Measurements from ENCODE around the gene EXOC4.

EXOC4 gene

DNA sequence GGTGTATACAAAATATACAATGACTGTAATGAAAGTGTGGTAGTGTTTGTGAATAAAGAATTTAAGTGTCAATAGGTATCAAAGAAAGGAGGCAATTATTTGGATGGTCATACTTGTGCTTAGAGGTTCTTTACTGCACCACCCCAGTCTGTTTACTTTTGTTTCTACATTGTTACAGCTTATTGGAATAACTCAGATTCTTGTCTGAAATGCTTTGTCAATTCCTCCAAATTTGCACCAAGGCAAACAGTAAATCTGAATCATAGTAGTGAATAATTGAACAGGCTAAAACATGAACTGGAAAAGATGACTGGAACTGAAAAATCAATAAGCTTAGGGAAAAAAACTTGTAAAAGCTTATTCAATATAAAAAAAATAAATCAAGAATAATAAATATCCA lies 319.2 kb downstream of the EXOC4 start:
- H3K27ac Mint-ChIP-seq, result peak overlapping the region; percentile 27
- no peak for ATAC-seq

DNA sequence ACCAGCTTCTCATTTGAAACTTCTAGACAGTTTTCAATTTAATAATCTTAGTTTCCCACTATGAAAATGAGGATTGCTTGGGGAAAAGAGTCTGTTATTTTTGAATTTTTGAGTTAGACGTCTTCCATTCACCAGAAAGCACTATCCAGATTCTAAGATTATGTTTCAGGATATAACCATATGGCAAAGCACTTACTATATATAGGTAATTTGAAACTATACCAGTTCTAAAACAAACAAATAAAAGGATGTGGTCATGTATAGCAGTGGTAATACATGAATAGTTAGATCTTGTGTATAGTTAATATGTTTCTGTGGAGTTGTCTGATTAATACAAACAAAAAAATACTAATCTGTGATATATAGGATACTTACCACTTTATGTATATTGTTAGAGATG lies 320.0 kb downstream of the EXOC4 start:
- peaks cover 7% of the 10 kb centered on the region for H3K4me1 Mint-ChIP-seq
- no peak overlapping the region for H3K4me3 Mint-ChIP-seq
- ATAC-seq (no peak), DNase-seq (ENCODE audit: low spot score in 2 of 2) (no peak)
- no peaks in the 10 kb centered on the region for H3K36me3 Mint-ChIP-seq
- no peaks in the 10 kb centered on the region for H3K9me3 Mint-ChIP-seq
- no peak overlapping the region for H3K27ac Mint-ChIP-seq

More for the DNA sequence above, 319.2 kb downstream of the EXOC4 start:
- Mint-ChIP-seq H3K4me1 (peaks cover 7% of the 10 kb centered on the region), H3K4me3 (no peak overlapping the region), H3K9me3 (no peaks in the 10 kb centered on the region), H3K36me3 (no peaks in the 10 kb centered on the region)
- DNase-seq (ENCODE audit: low spot score in 2 of 2), result no peak

DNA sequence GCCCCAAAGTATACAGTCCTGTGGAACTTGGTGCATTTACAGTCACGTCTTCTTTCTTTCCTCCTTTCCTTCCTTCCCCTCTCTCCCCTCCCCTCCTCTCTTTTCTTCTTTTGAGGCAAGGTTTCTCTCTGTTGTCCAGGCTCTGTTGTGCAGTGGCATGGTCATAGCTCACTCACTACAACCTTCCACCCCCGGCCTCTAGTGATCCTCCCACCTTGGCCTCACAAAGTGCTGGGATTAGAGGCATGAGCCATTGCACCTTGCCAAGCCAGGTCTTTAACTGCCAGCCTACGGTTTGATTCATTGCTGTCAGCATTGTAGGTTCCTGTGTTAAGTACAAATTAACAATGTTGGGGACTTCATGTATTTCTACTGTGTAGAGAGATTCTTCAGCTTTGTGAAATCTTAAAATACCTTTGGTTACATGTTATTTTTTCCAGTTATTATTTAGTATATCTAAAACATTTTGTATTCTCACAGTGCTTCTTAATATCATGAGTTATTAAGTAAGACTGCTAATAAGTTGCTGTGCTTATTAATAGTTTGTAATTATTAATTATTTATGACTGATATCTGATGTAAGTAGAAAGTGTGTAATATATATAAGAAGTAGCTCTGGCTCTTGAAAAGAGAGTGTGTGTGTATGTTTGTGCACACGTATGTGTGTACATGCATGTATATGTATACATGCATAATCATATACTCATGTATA lies 320.8 kb downstream of the EXOC4 start:
- no peak for ATAC-seq
- H3K4me3 Mint-ChIP-seq, result no peak overlapping the region

DNA sequence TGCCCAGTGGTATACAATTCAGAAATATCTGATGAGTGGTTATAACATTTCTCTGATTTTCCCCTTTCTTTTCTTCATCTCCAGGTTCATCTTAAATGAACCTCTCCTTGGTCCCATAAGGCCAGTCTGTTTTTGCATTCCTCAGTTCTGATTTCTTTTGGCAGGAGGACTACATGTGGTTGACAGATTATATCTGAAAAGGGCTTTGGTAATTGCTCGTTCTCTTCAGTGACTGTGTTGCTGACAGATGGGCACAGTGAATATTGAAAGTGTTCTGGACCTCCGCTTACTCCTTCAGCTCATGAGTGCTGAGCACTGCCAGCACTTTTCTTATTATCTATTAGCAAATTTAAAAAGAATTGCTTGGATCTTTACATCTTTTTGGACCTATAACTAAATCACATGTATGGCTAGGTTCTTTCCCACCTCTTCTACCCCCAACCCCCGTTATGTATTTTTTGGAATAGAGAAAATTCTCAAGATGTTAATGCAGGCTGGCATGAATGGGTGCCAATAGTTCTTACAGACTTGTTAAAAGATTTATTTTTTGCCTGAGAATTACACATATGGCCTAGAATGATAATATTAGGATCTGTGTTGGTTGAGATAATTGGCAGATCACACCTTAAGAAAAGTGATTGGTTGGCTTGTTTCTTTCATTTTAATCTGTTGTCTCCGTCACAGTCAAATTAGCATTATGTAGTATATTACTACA lies 323.0 kb downstream of the EXOC4 start:
- H3K4me1 Mint-ChIP-seq, result peaks cover 7% of the 10 kb centered on the region
- no peak for DNase-seq (ENCODE audit: low spot score in 2 of 2)
- H3K9me3 Mint-ChIP-seq, result no peaks in the 10 kb centered on the region
- no peak for ATAC-seq
- H3K36me3 Mint-ChIP-seq, result no peaks in the 10 kb centered on the region
- H3K27ac Mint-ChIP-seq, result no peak overlapping the region
- no peak overlapping the region for H3K4me3 Mint-ChIP-seq

More for the DNA sequence above, 320.8 kb downstream of the EXOC4 start:
- no peaks in the 10 kb centered on the region for H3K36me3 Mint-ChIP-seq
- peaks cover 7% of the 10 kb centered on the region for H3K4me1 Mint-ChIP-seq
- H3K9me3 Mint-ChIP-seq, result no peaks in the 10 kb centered on the region
- no peak overlapping the region for H3K27ac Mint-ChIP-seq
- no peak for DNase-seq (ENCODE audit: low spot score in 2 of 2)

DNA sequence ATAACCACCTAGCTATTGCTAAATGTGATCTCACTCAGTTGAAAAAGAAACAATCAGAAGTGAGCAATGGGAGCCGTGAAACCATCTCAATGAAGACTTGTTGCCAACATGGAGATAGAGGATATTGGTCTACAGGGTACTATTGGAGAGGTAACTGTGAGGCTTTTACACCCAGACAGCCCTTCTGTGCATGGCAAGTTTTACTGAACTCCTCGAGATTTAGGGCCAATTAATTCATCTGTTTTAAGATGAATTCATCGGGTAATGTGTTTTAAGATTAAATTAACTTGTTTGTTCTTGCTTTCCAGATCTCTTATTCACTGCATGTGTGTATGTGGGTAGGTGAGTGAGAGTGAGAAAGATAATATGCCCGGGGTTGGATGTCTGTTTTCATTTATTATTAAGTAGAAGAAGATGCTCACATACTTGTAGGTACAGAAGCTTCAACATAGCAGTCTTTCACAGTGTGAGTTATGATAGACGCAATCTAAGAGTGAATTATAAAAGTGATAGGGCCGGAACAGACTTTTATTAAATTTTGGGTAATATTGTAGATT lies 323.8 kb downstream of the EXOC4 start:
- Mint-ChIP-seq H3K27ac (no peak overlapping the region), H3K4me1 (peaks cover 7% of the 10 kb centered on the region), H3K4me3 (no peak overlapping the region), H3K9me3 (no peaks in the 10 kb centered on the region), H3K36me3 (no peaks in the 10 kb centered on the region)
- DNase-seq (ENCODE audit: low spot score in 2 of 2) (no peak), ATAC-seq (no peak)

DNA sequence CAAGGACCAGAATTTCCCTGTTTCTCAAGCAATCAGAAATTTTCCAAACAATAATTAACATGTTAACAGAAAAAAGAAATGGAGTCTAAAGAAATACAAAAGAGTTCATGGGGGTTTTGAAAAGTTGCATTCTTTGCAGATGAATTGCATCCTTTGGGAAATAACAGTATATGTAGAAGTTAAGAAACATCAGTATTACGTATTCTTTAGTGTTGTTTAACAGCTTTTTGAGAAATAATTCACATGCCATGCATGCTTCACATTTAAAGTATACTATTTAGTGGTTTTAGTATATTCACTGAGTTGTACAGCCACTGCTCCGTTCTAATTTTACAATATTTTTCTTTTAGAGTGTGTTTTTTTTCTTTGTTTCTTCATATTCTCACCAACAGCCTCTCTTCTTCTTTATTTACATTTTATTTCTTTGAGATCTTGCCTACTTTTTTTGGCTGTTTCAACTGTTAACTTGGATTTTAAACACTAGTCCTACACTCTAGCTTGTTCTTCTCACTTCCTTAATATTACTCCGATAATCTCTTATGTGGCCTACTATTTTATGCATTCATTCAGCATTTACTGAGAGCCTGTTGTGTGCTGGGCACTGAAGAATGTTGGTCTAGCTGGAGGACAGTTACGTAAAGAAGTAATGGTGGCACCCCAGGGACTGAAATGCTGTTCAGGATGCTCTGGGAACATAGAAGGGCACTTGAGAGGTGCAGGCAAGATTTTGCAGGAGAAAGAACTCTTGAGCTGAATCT lies 330.1 kb downstream of the EXOC4 start:
- H3K36me3 Mint-ChIP-seq, result no peaks in the 10 kb centered on the region
- H3K4me1 Mint-ChIP-seq, result no peaks in the 10 kb centered on the region
- no peaks in the 10 kb centered on the region for H3K9me3 Mint-ChIP-seq
- no peak for DNase-seq (ENCODE audit: low spot score in 2 of 2)
- H3K4me3 Mint-ChIP-seq, result no peak overlapping the region
- no peak for ATAC-seq
- no peak overlapping the region for H3K27ac Mint-ChIP-seq

DNA sequence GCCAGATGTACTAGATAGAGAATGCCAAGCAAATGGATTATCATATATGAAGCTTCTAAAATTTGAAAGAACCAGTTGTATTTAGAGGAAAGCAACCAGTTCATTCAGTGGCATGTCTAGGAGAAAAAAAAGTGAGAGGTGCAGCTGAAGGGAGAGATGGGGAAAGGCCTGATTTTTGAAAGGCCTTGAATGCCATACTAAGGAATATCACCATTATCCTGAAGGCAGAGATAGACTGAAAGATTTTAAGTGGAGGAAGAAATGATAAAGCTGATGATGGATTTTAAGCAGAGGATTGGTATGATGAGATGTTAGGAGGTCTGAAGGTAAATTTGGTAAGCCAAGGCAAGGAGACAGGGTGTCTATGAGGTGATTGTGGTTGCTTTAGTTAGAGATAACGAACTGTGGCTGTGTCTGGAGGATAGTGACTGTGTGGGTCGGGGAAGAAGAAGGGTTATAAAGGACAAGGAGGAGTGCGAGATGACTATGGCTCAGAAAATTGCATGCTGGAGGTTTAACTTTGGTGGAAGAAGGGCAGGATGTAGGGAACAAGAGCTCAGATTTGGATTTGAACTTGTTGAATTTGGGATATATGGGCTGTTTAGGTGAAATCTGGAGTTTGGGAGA lies 330.8 kb downstream of the EXOC4 start:
- no peak for ATAC-seq
- Mint-ChIP-seq H3K4me1 (no peaks in the 10 kb centered on the region), H3K27ac (no peak overlapping the region), H3K36me3 (no peaks in the 10 kb centered on the region), H3K9me3 (no peaks in the 10 kb centered on the region), H3K4me3 (no peak overlapping the region)
- no peak for DNase-seq (ENCODE audit: low spot score in 2 of 2)

DNA sequence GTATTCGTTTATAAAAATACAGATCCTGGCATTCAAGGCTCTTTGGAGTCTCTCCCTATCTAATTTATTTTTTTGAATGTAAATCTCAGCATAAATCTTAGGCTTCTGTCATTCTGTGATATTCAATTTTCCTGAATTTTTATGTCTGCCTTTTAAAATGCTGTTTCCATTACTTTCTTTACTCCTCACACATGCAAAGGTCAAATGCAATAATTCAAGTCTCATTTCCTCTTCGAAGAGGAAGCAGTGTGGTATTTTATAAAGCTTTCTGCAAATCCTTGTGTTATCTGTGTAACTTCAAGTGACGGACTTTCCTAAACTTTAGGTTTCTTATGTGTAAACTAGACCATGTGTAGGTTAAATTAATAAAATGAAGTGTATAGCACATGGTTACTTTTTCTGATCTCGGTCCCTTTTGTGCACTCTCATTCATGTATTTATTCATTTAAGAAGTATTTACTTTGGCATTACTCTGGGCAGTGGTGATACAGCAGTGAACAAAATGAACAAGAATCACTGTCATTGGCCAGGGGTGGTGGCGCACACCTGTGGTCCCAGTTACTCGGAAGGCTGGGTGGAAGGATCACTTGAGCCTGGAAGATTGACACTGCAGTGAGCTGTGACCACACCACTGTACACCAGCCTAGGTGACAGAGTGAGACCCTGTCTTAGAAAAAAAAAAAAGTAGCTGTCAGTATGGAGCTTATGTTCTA lies 332.2 kb downstream of the EXOC4 start:
- no peaks in the 10 kb centered on the region for H3K36me3 Mint-ChIP-seq
- DNase-seq (ENCODE audit: low spot score in 2 of 2), result no peak
- ATAC-seq, result no peak
- H3K4me1 Mint-ChIP-seq, result no peaks in the 10 kb centered on the region
- H3K27ac Mint-ChIP-seq, result no peak overlapping the region
- no peaks in the 10 kb centered on the region for H3K9me3 Mint-ChIP-seq
- no peak overlapping the region for H3K4me3 Mint-ChIP-seq

DNA sequence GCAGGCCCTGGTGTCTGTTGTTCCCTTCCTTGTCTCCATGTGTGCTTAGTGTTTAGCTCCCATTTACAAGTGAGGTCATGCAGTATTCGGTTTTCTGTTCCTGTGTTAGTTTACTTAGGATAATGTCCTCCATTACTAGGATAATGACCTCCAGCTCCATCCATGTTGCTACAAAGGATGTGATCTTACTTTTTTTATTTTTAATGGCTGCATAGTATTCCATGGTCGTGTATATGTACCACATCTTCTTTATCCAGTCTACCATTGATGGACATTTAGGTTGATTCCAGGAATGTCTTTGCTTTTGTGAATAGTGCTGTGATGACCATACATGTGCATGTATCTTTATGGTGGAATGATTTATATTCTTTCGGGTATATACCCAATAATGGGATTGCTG lies 333.4 kb downstream of the EXOC4 start:
- DNase-seq (ENCODE audit: low spot score in 2 of 2) (no peak), ATAC-seq (no peak)
- Mint-ChIP-seq H3K4me1 (no peaks in the 10 kb centered on the region), H3K9me3 (no peaks in the 10 kb centered on the region), H3K27ac (no peak overlapping the region), H3K36me3 (no peaks in the 10 kb centered on the region), H3K4me3 (no peak overlapping the region)

DNA sequence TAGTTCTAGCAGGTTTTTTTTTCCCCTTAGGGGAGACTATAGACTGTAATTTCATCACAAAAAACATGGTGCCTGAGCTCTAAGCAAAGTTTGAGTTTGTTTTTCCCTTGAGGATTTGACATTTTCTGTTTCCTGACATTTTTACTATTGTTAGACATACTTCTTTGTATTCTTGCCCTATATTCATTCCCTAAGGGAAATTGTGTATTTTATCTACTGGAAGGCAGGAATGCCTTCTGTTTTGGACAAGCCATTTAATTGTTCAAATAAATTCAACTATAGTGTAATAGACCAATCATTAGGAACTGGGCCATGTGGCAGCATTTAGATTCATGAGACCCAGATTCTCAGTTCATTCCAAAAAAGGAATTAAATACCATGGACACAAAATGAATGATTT lies 335.0 kb downstream of the EXOC4 start:
- Mint-ChIP-seq H3K4me3 (no peak overlapping the region), H3K9me3 (no peaks in the 10 kb centered on the region), H3K36me3 (no peaks in the 10 kb centered on the region), H3K4me1 (no peaks in the 10 kb centered on the region), H3K27ac (no peak overlapping the region)
- ATAC-seq, result no peak
- DNase-seq (ENCODE audit: low spot score in 2 of 2), result no peak

DNA sequence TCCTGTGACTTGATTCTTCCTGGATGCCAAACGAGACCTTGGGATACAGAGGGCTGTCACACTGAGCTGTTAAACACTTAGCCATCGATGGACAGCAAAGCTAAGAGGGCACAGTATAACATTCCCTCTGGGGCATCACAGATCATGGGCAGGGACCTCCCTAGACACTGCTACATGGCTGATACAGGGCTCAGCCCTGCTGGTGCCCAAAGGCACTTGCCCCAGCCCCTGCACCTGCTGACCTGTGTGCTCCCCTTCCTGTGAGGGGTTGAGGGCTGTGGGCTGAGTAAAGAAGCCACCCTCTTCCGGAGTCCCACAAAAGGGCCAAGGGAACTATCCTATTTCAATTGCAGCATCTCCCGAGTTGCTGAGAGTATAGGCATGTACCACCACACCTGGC lies 337.9 kb downstream of the EXOC4 start:
- Mint-ChIP-seq H3K27ac (no peak overlapping the region), H3K4me1 (no peaks in the 10 kb centered on the region), H3K4me3 (no peak overlapping the region), H3K36me3 (no peaks in the 10 kb centered on the region), H3K9me3 (no peaks in the 10 kb centered on the region)
- ATAC-seq (peak; percentile 21), DNase-seq (ENCODE audit: low spot score in 2 of 2) (no peak)

DNA sequence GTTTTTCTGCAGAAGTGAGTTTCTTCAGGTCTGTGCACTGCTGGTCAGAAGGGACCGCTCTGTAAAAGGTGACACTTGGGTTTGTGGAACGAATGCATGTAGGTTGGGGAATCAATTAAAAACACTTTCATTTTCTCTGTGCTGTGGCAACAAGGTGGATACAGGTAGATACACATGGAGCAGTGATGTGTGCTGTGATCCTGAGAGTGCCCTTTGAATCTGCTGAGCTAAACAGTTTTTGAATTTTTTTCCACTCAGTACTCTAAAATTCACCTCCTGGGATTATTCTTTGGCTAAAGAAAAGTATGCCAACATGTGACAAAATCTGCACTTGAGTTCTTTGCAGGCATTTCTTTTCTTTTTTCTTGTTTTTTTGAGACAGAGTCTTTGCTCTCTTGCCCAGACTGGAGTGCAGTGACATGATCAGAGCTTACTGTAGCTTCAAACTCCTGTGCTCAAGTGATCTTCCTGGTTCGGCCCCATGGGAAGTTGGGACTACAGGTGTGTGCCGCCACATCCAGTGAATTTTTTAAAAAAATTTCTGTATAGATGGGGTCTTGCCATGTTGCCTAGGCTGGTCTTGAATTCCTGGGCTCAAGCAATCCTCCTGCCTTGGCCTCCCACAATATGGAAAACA lies 338.9 kb downstream of the EXOC4 start:
- Mint-ChIP-seq H3K4me1 (no peaks in the 10 kb centered on the region), H3K4me3 (no peak overlapping the region), H3K27ac (peak overlapping the region; percentile 10)

DNA sequence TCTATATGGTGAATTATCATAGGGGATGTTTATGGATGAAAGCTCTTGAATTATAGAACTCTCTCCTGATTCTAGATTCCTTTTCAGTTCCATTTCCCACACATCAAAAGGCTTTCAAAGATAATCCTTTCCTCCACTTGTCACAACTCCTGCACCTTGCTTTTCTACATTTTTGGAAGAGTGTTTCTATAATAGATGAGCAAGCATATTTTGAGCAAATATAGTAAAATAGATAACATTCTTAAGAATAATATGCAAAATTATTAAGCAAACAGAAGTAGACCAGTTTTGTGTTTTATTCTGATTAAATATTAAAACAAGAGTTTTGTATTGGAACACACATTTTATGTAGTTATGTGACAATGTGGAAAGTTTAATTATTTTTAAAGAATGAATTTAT lies 340.7 kb downstream of the EXOC4 start:
- Mint-ChIP-seq H3K4me1 (no peaks in the 10 kb centered on the region), H3K27ac (no peak overlapping the region), H3K4me3 (no peak overlapping the region), H3K9me3 (no peaks in the 10 kb centered on the region), H3K36me3 (no peaks in the 10 kb centered on the region)
- ATAC-seq, result no peak
- DNase-seq (ENCODE audit: low spot score in 2 of 2), result no peak

More for the DNA sequence above, 338.9 kb downstream of the EXOC4 start:
- Mint-ChIP-seq H3K9me3 (no peaks in the 10 kb centered on the region), H3K36me3 (no peaks in the 10 kb centered on the region)
- no peak for ATAC-seq
- no peak for DNase-seq (ENCODE audit: low spot score in 2 of 2)

DNA sequence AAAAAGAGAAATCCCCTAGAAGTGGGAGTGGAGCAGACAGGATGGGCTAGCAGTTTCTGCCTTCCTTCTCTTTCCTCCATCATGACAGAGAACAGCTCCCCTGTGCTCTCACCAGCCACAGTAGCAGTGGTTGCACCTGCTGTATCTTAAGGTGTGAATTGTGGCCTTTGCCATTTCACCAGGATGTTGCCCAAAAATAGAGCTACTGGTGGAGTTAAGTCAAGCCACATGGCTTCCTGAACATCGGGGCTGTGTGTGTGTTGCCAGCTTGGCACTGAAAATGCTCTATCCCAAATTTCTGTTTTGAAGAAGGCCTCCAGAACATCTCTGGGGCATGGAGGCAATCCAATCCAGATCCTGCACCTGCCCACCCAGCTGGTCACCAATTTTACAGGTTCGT lies 348.7 kb downstream of the EXOC4 start:
- Mint-ChIP-seq H3K27ac (no peak overlapping the region), H3K4me1 (peaks cover 12% of the 10 kb centered on the region), H3K4me3 (no peak overlapping the region), H3K36me3 (no peaks in the 10 kb centered on the region), H3K9me3 (no peaks in the 10 kb centered on the region)
- no peak for DNase-seq (ENCODE audit: low spot score in 2 of 2)
- no peak for ATAC-seq

All from stimulated activated effector memory CD8-positive, alpha-beta T cell treated with anti-CD3 and anti-CD28 coated beads, Interleukin-12 subunit alpha, Interleukin-12 subunit beta, amount 100 ng/mL, for 72 hours (primary cell).